Measurements from ENCODE around the gene TMEM217.

TMEM217 gene

GRCh38 chr6:37169496-37170272 is 88.3 kb downstream of the TMEM217 start, which contains the start of gene PIM1:
PIM1 (plus strand) TSS chr6:37170152; CDS start chr6:37170576, 424 bp downstream.
- DNase-seq (ENCODE audit: low read depth, low spot score) = peak; percentile 98

DNA sequence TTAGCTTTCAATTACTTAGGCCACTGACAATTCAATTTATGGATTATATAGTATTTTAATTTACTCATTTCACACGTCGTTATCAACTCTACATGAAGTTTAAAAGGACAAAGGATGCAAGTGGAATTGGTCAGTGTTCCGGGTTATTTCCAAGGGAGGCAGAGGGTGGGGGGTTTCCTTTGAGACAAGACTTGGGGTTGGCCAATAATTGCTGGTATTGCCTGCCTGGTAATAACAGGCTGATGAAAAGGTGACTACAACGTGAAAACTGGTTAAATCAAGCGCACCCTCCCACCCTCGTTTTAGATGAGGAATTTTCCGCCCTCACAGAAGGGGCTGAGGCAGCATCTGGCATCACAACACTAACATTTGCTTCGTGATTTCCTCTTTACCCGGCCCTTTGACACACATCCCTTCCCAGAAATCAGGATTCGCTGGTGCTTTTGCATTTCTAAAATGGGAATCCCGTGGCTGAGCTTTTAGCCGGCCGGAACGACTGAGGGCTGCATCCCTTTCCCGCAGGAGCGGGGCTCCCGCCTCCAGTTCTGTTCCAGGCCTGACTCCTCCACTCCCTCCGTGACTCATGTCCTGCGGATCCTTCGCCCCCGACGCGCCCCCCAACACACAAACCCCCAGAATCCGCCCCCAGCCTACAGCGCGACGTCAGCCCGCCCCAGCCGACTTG is 89.0 kb downstream of the TMEM217 start:
- DNase-seq (ENCODE audit: low read depth, low spot score) = no peak

- no peak for DNase-seq (ENCODE audit: low read depth, low spot score)
These were observed 89.7 kb downstream of the TMEM217 start for GRCh38 chr6:37168163-37168758.

DNA sequence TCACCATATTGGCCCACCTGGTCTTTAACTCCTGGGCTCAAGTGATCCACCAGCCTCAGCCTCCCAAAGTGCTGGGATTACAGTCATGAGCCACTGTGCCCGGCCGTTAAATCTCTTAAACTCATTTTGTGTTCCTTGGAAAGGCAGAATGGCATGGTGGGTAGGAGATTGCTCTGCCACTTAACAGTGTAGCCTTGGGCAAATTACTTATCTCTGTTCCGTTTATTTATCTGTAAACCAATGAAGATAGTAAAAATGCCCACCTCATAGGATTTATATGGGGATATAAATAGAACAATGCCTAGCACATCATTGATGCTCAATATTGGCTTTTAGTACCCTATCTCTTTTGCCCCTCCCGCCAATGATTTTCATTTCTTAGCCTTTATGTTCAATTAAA is 95.2 kb downstream of the TMEM217 start:
- no peak for DNase-seq (ENCODE audit: low read depth, low spot score)

Measured in activated CD4-positive, CD25-positive, alpha-beta regulatory T cell treated with anti-CD3 and anti-CD28 coated beads, Interleukin-2, amount 50 U/mL, for 16 hours (primary cell).